ENCODE measurements around the gene NPC2. TPM values are rescaled to one million over a fixed set of nuclear protein-coding genes. Genes with fewer than 3 reads are reported as not detected.

Gene NPC2
- total RNA-seq, 1 donor from 2014 or later: 258 TPM

GRCh38 chr14:74522740-74523139, 29.6 kb upstream of the NPC2 start:
- intact Hi-C loops (cut with DNase I): no loop called here
- ATAC-seq: no peak

GRCh38 chr14:74521756-74522155, 28.7 kb upstream of the NPC2 start:
- ATAC-seq: no peak
- DNase-seq (ENCODE audit: low spot score): no peak

More at GRCh38 chr14:74522740-74523139, 29.6 kb upstream of the NPC2 start:
- DNase-seq (ENCODE audit: low spot score): no peak

GRCh38 chr14:74519316-74520074, 26.4 kb upstream of the NPC2 start:
- intact Hi-C loops (cut with DNase I): no loop called here
- ATAC-seq (no peak), DNase-seq (ENCODE audit: low spot score) (no peak)

More at GRCh38 chr14:74521756-74522155, 28.7 kb upstream of the NPC2 start:
- intact Hi-C loops (cut with DNase I): no loop called here

- ATAC-seq (no peak), DNase-seq (ENCODE audit: low spot score) (no peak)
- intact Hi-C loops (cut with DNase I): no loop called here
Observed at GRCh38 chr14:74518221-74518620, 25.1 kb upstream of the NPC2 start.

GRCh38 chr14:74517731-74518130, 24.6 kb upstream of the NPC2 start:
- intact Hi-C loops (cut with DNase I): no loop called here
- no peak for ATAC-seq
- DNase-seq (ENCODE audit: low spot score): no peak

GRCh38 chr14:74516451-74517160, 23.5 kb upstream of the NPC2 start:
- DNase-seq (ENCODE audit: low spot score): no peak
- intact Hi-C loops (cut with DNase I): no loop called here
- ATAC-seq: no peak

GRCh38 chr14:74515891-74516412, 22.8 kb upstream of the NPC2 start:
- intact Hi-C loops (cut with DNase I): no loop called here
- no peak for ATAC-seq
- no peak for DNase-seq (ENCODE audit: low spot score)

GRCh38 chr14:74514471-74514941, 21.4 kb upstream of the NPC2 start:
- DNase-seq (ENCODE audit: low spot score) (peak; percentile 82), ATAC-seq (peak; percentile 58)
- intact Hi-C loops (cut with DNase I): no loop called here

GRCh38 chr14:74511966-74512830, 19.1 kb upstream of the NPC2 start:
- intact Hi-C loops (cut with DNase I): no loop called here
- DNase-seq (ENCODE audit: low spot score) (peak; percentile 46), ATAC-seq (no peak)

- intact Hi-C loops (cut with DNase I): no loop called here
Observed at GRCh38 chr14:74510959-74511409, 17.9 kb upstream of the NPC2 start.

GRCh38 chr14:74510223-74510931, 17.3 kb upstream of the NPC2 start:
- ATAC-seq: peak; percentile 27
- DNase-seq (ENCODE audit: low spot score): peak; percentile 70
- intact Hi-C loops (cut with DNase I): no loop called here

More at GRCh38 chr14:74510959-74511409, 17.9 kb upstream of the NPC2 start:
- peak; percentile 39 for ATAC-seq
- DNase-seq (ENCODE audit: low spot score): no peak

GRCh38 chr14:74509587-74510222, 16.6 kb upstream of the NPC2 start:
- ATAC-seq (no peak), DNase-seq (ENCODE audit: low spot score) (peak; percentile 49)
- intact Hi-C loops (cut with DNase I): no loop called here

- intact Hi-C loops (cut with DNase I): no loop called here
- DNase-seq (ENCODE audit: low spot score): peak; percentile 48
- no peak for ATAC-seq
Observed at GRCh38 chr14:74508844-74509428, 15.8 kb upstream of the NPC2 start.

GRCh38 chr14:74508292-74508731, 15.2 kb upstream of the NPC2 start:
- ATAC-seq: no peak
- DNase-seq (ENCODE audit: low spot score): peak; percentile 53
- intact Hi-C loops (cut with DNase I): no loop called here

- DNase-seq (ENCODE audit: low spot score) (no peak), ATAC-seq (no peak)
- intact Hi-C loops (cut with DNase I): no loop called here
Observed at GRCh38 chr14:74507840-74508239, 14.7 kb upstream of the NPC2 start.

GRCh38 chr14:74507085-74507484, 14.0 kb upstream of the NPC2 start:
- intact Hi-C loops (cut with DNase I): no loop called here
- no peak for DNase-seq (ENCODE audit: low spot score)
- ATAC-seq: no peak

- ATAC-seq (no peak), DNase-seq (ENCODE audit: low spot score) (no peak)
- intact Hi-C loops (cut with DNase I): no loop called here
Observed at GRCh38 chr14:74506411-74506851, 13.3 kb upstream of the NPC2 start.
